Type B pancreatic cell (in vitro differentiated cells): ENCODE measurements around the gene TRIM66. TPM values are rescaled to one million over a fixed set of nuclear protein-coding genes. Genes with fewer than 3 reads are reported as not detected.

ENCODE experiments used
- DNase-seq: peaks from one replicate; pipeline ENCODE4 v3.0.0; 2021; ENCODE audit warnings: mixed read lengths; ENCODE audit not compliant: unreplicated experiment; ENCODE audit errors: extremely low spot score
- H3K27ac Mint-ChIP-seq: 2 replicates; pipeline ENCODE4 v1.8.0; 2021; ENCODE audit warnings: mild to moderate bottlenecking, mixed read lengths
- H3K27me3 Mint-ChIP-seq: 2 replicates; pipeline ENCODE4 v1.8.0; 2021; ENCODE audit warnings: mixed read lengths
- H3K36me3 Mint-ChIP-seq: 2 replicates; pipeline ENCODE4 v1.8.0; 2021; ENCODE audit warnings: mixed read lengths
- H3K4me1 Mint-ChIP-seq: one replicate; pipeline ENCODE4 v1.8.0; 2021; ENCODE audit warnings: mixed read lengths; ENCODE audit not compliant: unreplicated experiment
- H3K4me3 Mint-ChIP-seq: 2 replicates; pipeline ENCODE4 v1.8.0; 2021; ENCODE audit warnings: mild to moderate bottlenecking, mixed read lengths
- H3K9me3 Mint-ChIP-seq: 2 replicates; pipeline ENCODE4 v1.8.0; 2021; ENCODE audit warnings: mixed read lengths
- CTCF ChIP-seq: fragments of 200-600 bp; sonication (generic); conservative IDR thresholded peaks from 2 replicates; pipeline ENCODE4 v1.5.0; 2021; ENCODE audit warnings: antibody characterized with exemption, mild to moderate bottlenecking
- total RNA-seq: library from RNA; stranded (reverse); gene quantifications from 2 replicates; pipeline ENCODE4 v1.2.1, GENCODE V29; 2021; ENCODE audit warnings: low replicate concordance

TRIM66 gene
- total RNA-seq, 1 donor from 2014 or later, result 5.9 TPM

GRCh38 chr11:8658321-8659057, 24.0 kb downstream of the TRIM66 start:
- no peak for DNase-seq
- TF ChIP-seq CTCF, result no peak
- Mint-ChIP-seq H3K4me3 (no peak overlapping the region), H3K27me3 (no peaks in the 10 kb centered on the region), H3K36me3 (no peaks in the 10 kb centered on the region), H3K4me1 (no peaks in the 10 kb centered on the region), H3K9me3 (no peaks in the 10 kb centered on the region), H3K27ac (no peak overlapping the region)

- Mint-ChIP-seq H3K27me3 (no peaks in the 10 kb centered on the region), H3K27ac (no peak overlapping the region), H3K4me1 (no peaks in the 10 kb centered on the region), H3K9me3 (no peaks in the 10 kb centered on the region), H3K4me3 (no peak overlapping the region), H3K36me3 (no peaks in the 10 kb centered on the region)
- no peak for TF ChIP-seq CTCF
- no peak for DNase-seq
Observed at GRCh38 chr11:8656291-8656690, 26.2 kb downstream of the TRIM66 start.

- H3K27me3 Mint-ChIP-seq, result no peaks in the 10 kb centered on the region
- no peaks in the 10 kb centered on the region for H3K36me3 Mint-ChIP-seq
- no peak for TF ChIP-seq CTCF
- no peaks in the 10 kb centered on the region for H3K4me1 Mint-ChIP-seq
- H3K9me3 Mint-ChIP-seq, result no peaks in the 10 kb centered on the region
- H3K4me3 Mint-ChIP-seq, result no peak overlapping the region
- no peak overlapping the region for H3K27ac Mint-ChIP-seq
- DNase-seq, result no peak
Observed at GRCh38 chr11:8654503-8654902, 28.0 kb downstream of the TRIM66 start.

GRCh38 chr11:8652140-8652539, 30.3 kb downstream of the TRIM66 start:
- Mint-ChIP-seq H3K27ac (no peak overlapping the region), H3K9me3 (no peaks in the 10 kb centered on the region), H3K36me3 (peaks cover 3% of the 10 kb centered on the region), H3K27me3 (no peaks in the 10 kb centered on the region), H3K4me3 (no peak overlapping the region), H3K4me1 (no peaks in the 10 kb centered on the region)
- TF ChIP-seq CTCF, result no peak
- DNase-seq, result no peak

- Mint-ChIP-seq H3K27me3 (no peaks in the 10 kb centered on the region), H3K27ac (no peak overlapping the region), H3K36me3 (peaks cover 3% of the 10 kb centered on the region), H3K4me3 (no peak overlapping the region), H3K4me1 (no peaks in the 10 kb centered on the region), H3K9me3 (no peaks in the 10 kb centered on the region)
- no peak for TF ChIP-seq CTCF
- no peak for DNase-seq
Observed at GRCh38 chr11:8650401-8650990, 32.0 kb downstream of the TRIM66 start.
